A673 (cell line): ENCODE data around the gene UPK2.

Experiments used
- EZH2 ChIP-seq: fragments of 200-600 bp; sonication (generic); IDR thresholded peaks from 2 replicates; pipeline ENCODE4 v1.6.1; 2017; ENCODE audit warnings: borderline replicate concordance, low read depth, mild to moderate bottlenecking, mixed read lengths, antibody characterized with exemption, low read length; ENCODE audit not compliant: poor library complexity, severe bottlenecking
- TF ChIP-seq, protein P1 (sequence below): fragments of 300-800, 200-600 bp; sonication (generic); conservative IDR thresholded peaks from 2 replicates; pipeline ENCODE4 v1.5.1; 2017; ENCODE audit warnings: low read depth, mild to moderate bottlenecking, antibody characterized with exemption, low read length, moderate library complexity, mixed read lengths

DNA sequence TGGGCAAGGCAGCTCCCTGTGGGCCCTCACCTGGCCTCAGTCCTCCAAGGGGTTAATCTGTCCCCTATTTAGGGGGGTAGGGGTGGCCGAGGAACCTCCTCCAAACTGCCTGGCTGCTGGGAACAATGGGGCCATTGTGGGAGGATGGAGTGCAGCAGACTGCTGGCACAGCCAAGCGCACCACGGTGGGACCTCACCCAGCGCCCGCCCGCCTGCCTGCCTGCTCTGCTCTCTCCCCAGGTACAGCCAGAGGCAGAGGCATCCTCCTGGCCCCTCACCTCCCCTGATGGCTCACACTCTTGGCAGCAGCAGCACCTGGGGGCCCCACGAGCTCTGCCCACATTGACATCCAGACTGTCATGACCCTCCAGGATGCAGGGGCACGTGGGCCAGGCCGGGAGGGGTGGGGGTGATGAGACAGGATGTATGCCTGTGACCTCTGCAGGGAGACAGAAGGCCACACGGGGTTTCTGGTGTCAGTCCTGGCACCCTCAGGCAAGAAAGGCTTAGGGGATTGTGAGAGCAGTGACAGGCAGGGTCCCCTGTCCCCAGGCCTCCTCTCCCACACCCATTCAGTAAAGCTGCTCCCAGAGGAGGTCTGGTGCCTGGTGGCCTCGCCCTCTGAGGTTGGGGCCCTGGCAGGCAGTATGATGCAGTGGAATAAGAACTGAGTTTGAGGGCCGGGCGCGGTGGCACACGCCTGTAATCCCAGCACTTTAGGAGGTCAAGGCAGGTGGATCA, 41.8 kb upstream of the UPK2 start:
- TF ChIP-seq, protein P1, sequence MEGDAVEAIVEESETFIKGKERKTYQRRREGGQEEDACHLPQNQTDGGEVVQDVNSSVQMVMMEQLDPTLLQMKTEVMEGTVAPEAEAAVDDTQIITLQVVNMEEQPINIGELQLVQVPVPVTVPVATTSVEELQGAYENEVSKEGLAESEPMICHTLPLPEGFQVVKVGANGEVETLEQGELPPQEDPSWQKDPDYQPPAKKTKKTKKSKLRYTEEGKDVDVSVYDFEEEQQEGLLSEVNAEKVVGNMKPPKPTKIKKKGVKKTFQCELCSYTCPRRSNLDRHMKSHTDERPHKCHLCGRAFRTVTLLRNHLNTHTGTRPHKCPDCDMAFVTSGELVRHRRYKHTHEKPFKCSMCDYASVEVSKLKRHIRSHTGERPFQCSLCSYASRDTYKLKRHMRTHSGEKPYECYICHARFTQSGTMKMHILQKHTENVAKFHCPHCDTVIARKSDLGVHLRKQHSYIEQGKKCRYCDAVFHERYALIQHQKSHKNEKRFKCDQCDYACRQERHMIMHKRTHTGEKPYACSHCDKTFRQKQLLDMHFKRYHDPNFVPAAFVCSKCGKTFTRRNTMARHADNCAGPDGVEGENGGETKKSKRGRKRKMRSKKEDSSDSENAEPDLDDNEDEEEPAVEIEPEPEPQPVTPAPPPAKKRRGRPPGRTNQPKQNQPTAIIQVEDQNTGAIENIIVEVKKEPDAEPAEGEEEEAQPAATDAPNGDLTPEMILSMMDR: no peak
- no peak for TF ChIP-seq EZH2
